ENCODE data around the gene RASA3. TPM values are rescaled to one million over a fixed set of nuclear protein-coding genes. Genes with fewer than 3 reads are reported as not detected.

Gene RASA3
- total and polyA plus RNA-seq, 2 of the 8 experiments (the other 6 are each of a cell fraction or from before 2014, with no cell fraction given), result 7.5 to 21.9 TPM

DNA sequence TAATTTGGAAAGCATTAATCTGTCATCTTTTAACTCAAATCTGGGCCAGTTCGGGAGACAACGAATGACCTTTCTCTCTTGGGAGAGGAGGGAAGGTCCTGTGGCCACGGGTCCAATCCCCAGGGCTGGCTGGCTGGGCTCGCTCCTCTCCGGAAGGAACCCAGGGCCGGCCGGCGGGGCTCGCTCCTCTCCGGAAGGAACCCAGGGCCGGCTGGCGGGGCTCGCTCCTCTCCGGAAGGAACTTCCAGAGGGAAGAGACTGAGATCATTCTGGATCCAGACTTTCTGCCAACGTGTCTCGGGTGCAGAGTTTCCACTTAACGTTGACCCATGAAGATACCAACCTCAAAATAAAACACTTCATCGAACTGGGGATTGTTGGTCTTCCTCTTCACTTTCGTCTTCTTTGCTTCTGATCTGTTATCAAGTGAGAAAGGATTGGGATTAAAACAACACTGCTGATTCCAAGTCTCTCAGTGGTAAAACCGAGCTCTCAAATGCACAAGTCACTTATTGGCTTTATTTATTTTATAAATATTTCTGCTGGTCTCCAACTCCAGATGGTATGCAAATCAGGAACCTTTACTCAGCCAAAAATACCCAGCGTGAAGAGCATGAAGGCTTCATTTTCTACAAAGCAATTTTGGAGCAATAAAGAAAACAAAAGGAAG is 105.2 kb downstream of the RASA3 start (continued):
- TF ChIP-seq GABPA (IDR thresholded peaks at IDR 0.05; ENCODE audit: borderline replicate concordance, insufficient read depth, low read length), result no peak
